DLD1 (cell line): ENCODE measurements around the gene RNF223.

Source experiments
- in situ Hi-C: cut with HindIII; loops from 2 replicates; pipeline ENCODE4 v1.10.0; 2017; ENCODE audit warnings: low sequenced_read_pairs

The RNF223 gene

DNA sequence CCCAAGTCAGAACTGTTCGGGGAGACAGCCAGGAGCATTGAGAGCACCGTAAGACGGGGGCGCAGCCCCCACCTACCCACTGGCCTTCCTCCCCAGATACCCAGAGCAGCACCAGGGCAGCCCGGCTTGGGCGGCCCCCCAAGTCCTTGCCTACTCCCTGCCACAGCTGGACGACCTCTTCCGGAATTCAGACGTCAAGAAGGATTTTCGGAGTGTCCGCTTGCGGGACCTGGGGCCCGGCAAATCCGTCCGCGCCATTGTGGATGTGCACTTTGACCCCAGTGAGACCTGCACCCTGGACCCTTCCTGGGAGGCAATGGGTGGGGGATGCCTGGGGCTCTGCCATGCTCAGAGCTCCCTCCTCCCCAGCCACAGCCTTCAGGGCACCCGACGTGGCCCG, 26.7 kb downstream of the RNF223 start:
- in situ Hi-C loops = no loop called here

DNA sequence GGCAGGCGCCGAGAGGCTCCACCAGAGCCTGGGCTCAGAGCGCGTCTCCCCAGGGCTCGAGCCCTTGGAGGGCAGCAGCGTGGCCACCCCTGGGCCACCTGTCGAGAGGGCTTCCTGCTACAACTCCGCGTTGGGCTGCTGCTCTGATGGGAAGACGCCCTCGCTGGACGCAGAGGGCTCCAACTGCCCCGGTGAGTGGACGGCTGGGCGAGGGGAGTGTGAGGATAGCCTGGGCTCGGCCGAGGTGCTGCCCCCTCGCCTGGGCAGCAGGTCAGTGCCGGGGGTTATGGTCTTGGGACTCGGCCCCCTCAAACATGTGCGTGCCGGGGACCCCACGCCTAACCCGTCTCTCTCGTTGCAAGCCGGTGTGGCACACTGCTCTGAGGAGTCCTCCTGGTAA, 27.3 kb downstream of the RNF223 start:
- in situ Hi-C loops = no loop called here

DNA sequence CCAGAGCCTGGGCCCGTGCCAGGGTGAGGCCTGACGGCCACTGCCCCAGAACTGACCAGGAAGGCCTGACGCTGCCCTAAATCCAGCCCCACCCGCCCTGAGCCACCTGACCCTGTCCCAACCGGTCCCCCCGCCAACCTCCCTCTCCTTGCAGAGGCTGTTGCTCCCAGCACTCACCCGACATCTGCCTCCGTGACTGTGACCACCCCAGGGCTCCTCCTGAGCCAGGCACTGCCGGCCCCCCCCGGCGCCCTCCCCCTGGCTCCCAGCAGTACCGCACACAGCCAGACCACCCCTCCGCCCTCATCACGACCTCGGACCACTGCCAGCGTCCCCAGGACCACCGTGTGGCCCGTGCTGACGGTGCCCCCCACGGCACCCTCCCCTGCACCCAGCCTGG, 27.9 kb downstream of the RNF223 start:
- in situ Hi-C loops = no loop called here

GRCh38 chr1:1045129-1045528, 29.0 kb downstream of the RNF223 start:
- in situ Hi-C loops = no loop called here

- in situ Hi-C loops = no loop called here
Measured at GRCh38 chr1:1044455-1045078, 29.5 kb downstream of the RNF223 start.

DNA sequence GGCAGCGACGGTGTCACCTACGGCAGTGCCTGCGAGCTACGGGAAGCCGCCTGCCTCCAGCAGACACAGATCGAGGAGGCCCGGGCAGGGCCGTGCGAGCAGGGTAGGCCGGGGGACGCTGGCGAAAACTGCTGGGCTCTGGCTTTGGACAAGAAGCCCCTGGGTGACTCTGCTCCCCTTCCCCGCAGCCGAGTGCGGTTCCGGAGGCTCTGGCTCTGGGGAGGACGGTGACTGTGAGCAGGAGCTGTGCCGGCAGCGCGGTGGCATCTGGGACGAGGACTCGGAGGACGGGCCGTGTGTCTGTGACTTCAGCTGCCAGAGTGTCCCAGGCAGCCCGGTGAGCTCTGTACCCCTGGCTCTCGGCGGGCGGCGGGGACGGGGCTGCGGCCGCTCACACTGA, 30.2 kb downstream of the RNF223 start:
- in situ Hi-C loops = no loop called here

DNA sequence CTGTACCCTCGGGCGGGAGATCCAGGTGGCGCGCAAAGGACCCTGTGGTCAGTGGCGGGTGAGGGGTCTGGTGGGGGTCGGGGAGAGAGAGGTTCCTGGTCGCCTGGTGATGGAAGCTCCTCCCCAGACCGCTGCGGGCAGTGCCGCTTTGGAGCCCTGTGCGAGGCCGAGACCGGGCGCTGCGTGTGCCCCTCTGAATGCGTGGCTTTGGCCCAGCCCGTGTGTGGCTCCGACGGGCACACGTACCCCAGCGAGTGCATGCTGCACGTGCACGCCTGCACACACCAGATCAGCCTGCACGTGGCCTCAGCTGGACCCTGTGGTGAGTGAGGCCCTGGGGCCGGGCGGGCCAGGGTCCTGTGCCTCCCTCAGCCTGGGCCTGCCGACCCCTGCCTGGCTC, 30.7 kb downstream of the RNF223 start:
- in situ Hi-C loops = no loop called here

GRCh38 chr1:1042835-1043234, 31.3 kb downstream of the RNF223 start:
- in situ Hi-C loops = no loop called here

- in situ Hi-C loops = no loop called here
Measured at GRCh38 chr1:1041873-1042272, 32.2 kb downstream of the RNF223 start.

- in situ Hi-C loops = no loop called here
Measured at GRCh38 chr1:1041092-1041523, 33.0 kb downstream of the RNF223 start.

DNA sequence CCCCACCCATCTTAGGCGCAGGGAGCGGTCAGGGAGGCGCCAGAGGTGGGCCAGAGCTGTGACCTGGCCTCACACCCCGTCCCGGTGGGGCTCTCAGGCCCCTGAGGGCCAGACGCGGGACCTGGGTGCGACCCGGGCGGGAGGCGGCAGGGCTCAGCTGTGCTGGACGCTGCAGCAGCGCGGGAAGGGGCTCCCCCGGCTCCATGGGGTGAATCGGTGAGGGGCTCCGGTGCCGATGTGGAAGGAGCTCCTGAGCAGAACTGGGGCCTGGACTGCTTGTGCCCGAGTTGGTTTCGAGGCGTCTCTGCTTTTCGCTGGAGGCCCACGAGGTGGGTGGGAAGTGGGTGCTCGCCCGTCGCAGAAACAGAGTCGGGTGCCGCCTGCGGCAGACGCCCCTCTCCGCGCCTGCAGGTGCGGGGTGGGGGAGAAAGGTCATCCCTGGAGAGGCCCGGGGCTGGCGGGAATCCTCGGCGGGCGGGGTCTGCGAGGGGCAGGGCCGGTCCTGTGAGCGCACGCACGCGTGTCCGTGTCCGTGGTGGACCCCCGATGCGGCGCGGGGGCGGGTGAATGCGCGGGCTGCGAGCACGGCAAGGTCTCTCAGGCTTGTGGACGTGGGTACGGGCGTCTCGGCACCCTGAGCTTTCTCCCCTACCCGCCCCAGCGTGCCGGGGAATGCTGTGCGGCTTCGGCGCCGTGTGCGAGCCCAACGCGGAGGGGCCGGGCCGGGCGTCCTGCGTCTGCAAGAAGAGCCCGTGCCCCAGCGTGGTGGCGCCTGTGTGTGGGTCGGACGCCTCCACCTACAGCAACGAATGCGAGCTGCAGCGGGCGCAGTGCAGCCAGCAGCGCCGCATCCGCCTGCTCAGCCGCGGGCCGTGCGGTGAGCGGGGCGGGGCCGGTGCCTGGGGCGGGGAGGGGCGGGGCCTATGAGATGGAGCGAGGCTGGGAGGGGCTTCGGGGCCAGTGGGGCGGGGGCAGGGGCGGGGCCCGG, 33.8 kb downstream of the RNF223 start:
- in situ Hi-C loops = no loop called here

DNA sequence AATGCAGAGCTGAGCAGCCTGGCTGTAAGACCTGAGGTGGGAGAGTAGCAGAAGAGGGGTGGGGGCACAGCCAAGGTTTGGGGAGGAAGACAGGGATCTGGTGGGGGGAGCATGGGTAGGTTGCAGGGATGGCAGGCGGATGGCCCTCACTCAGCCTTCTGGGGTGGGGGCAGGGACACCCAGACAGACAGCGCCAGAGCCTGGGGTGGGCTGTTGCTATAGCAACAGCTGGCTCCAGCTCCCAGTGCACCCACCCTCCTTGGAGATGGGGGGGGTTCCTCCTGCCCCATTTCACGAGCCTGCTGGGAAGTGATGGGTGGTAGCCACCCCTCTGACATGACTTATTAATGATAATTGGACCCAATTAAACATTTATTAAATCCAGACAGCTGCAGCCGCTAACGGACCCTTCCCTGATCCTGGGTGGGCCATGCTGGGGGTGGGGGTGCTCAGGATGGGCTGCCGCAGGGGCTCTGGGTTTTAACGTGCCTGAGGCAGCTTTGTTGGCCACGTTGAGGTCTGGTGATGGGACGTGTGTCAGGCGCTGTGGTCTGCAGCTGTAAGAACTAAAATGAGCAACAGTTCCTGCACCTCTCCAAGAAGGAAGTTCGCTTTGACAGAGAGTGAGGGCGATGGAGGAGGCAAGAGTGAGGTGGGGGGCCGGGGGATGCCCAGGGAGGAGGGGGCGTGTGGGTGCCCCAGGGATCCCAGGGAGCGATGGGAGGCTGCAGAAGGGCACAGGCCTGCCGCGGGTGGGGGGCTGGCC, 34.8 kb downstream of the RNF223 start:
- in situ Hi-C loops = no loop called here

- in situ Hi-C loops = no loop called here
Measured at GRCh38 chr1:1038694-1039093, 35.4 kb downstream of the RNF223 start.

GRCh38 chr1:1037366-1038327, 36.5 kb downstream of the RNF223 start:
- in situ Hi-C loops = no loop called here

DNA sequence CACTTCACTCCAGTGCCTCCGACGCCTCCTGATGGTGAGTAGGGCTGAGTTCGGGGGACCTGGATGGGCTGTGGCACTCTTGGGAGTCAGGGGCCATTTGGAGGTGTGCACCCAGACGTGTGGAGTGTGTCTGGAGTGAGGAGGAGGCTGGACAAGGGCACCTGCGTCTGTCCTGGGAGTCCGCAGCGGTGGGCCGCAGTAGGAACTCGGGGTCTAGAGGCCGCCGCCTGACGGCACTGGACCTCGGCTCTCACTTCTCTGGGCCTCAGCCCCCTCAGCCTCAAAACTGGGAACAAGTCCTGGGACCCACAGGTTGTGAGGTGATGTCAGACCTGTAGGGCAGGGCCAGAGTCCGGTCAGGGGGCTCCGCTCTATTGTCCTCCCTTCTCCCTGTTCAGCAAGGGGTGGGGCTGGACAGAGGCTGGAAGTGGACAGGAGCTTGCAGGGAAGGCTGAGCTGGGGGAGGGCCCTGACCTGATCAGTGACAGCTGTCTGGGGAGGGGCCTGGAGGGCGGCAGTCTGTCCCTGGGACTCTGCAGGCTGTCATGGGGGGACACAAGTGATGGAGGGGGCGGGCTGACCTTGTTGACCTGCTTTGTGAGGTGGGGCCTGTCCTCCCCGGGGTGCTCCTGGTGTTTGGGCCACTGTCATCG, 38.7 kb downstream of the RNF223 start:
- in situ Hi-C loops = no loop called here

DNA sequence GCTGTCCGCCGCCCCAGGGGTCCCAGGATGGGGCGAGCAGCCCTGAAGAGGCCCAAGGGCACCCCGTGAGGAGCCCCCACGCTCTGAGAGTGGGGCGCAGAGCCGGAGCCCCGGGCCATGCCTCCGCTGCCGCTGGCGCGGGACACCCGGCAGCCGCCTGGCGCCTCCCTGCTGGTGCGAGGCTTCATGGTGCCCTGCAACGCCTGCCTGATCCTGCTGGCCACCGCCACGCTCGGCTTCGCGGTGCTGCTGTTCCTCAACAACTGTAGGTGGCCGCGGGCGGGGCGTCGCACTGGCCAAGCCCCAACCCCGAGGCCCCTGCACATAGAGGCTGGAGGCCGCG, 39.7 kb downstream of the RNF223 start:
- in situ Hi-C loops = no loop called here

GRCh38 chr1:1033731-1034438, 40.2 kb downstream of the RNF223 start:
- in situ Hi-C loops = no loop called here

DNA sequence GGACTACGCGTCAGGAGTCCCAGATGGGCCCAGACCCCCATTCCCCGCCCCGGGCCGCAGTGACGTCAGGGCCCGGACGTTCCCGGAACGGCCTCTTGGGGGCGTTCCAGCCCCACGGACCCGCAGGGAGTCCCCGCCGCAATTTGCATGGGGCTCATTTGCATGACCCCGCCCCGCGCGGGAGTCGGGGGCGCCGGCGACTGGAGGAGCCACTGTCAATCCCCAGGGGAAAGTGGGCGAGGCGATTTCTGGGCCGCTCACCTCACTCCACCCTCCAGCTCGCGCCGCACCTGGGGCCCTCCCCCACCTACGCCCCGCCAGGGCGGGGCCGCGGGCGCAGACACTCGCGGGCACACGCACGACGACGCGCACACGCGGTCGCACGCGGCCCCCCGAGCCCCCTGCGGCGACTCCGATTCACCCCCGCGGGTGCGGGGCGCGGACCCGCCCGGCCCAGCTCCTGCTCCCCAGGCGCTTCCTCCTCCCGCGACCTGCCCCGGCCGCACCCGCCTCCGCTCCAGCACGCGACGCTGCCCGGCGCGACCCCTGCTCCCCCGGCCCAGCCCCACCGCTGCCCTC, 41.0 kb downstream of the RNF223 start:
- in situ Hi-C loops = no loop called here

DNA sequence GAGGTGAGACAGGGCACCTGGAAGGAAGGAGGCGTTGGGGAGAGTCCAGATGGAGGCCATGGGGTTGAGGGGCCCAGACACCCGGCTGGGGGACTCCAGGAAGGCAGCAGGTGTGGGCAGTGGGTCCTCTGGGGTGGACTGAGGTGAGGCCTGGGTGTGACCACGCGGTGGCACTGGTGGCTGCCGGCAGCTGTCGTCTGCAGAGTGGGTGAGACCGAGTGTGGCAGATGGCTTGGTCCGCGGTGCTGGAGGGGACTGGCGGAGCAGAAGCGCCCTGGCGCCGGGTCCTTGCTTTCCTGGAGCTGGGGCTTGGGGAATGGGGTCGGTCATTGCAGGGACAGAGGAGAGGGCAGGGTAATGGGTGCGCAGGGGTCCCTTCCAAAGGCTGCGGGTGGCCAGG, 41.7 kb downstream of the RNF223 start:
- in situ Hi-C loops = no loop called here
